ENCODE results near the gene CD38.

DNA sequence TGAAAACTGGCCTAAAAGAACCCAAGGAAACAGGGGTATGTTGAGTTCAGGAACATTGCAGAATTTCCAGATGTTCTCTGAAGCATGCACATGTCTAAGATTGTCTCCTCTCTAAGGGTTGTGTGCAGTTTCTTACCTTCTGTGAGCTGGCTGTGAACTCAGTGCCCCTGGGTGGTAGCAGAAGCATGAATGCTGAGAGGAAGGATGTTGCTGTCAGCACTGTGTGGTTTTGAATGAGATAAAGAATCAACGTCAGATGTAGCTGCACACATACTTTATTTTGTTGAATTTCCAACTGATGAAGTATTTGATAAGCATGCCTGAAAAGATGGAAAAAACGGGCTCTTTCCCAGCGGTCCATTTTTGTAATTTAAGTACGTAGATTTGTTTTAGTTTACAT lies 23.8 kb upstream of the CD38 start:
- no peak for TF ChIP-seq SIN3A (IDR thresholded peaks at IDR 0.05; ENCODE audit: borderline replicate concordance, insufficient read depth, low read length)
- TF ChIP-seq REST (IDR thresholded peaks at IDR 0.05; ENCODE audit: insufficient read depth in 1 of 2, low read depth in 2 of 2, low read length in 2 of 2): no peak

All from PFSK-1 (cell line).